ENCODE results near the gene SLC44A1.

The SLC44A1 gene

DNA sequence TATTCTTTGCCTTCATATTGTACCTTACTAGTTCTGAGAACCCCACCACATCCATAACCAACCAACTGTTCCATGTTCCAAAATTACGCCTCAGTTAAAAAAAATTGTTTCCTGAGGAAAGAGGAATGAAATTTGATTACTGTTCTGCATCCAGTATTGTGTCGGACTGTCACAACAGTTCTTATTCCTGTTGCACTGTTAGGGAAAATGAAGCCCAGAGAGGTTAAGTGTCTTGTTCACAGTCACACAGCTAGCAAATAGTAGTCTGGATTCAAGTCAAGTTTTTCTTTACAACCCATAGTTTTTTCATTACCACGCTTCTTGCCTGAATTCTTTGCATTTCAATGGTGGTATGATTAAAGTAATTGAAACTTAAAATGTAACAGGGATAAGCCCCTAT, 207.7 kb downstream of the SLC44A1 start:
- in situ Hi-C loops (cut with HindIII; ENCODE audit: low sequenced_read_pairs), result no loop called here

DNA sequence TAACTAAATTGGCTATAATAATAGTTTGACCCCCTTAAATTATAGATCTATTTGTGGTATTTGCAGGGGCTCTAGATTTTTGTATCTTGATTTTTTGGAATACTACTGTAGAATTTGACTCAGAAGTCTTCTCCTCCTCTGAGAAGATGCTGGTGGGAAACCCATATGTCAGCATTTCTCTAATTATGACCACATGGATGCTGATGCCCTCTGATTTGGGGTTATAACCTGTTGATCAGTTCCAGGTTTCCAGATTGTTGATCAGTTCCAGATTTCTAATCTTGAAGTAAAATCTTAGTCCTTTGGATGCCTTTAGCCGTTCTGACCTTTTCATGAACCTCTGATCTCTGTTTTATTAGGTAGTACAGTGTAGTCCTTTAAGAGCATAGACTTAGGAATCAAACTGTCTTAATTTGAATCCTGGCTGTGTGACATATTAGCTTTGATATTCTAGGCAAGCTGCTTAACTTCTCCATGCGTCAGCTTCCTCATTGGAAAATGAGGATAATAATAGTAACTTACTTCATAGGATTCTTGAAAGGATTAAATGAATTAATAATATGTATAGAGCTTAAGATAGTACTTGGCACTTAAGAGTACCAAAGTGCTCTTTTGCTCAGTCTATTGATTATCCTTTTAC, 211.5 kb downstream of the SLC44A1 start:
- in situ Hi-C loops (cut with HindIII; ENCODE audit: low sequenced_read_pairs), result no loop called here

DNA sequence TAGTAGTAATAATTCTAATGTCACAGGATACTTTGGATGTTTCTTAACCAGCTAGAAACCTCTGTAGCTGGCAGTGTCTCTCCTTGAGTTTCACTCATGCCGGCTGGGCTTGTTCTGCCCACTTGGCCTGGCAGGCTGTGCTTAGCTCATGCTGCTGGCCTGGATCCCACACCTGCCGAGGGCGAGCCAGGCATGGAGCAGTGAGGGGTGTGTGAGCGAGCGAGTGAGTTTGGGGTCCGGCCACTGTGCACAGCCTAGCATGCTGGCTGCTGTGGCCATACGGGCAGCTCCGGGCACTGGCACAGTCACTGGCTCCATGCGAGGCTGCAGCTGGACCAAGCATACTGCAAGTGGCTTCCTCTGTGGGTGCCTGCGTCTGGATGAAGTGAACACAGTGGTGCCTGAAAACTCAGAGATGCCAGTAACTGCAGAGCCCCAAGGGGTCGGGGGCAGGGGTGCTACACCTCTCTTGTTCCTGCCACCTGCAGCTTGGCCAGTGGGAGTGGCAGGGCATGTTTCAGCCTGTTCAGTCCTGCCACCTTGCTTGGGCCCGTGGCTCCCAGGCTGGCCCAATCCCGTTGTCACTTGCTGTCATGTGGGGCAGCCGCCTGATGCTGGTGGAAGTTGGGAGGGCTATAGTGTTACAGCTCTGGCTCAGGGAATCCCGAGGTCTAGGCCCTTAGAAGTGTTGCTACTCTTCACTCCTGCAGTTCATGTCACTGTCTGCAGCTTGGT, 213.3 kb downstream of the SLC44A1 start:
- in situ Hi-C loops (cut with HindIII; ENCODE audit: low sequenced_read_pairs), result no loop called here

DNA sequence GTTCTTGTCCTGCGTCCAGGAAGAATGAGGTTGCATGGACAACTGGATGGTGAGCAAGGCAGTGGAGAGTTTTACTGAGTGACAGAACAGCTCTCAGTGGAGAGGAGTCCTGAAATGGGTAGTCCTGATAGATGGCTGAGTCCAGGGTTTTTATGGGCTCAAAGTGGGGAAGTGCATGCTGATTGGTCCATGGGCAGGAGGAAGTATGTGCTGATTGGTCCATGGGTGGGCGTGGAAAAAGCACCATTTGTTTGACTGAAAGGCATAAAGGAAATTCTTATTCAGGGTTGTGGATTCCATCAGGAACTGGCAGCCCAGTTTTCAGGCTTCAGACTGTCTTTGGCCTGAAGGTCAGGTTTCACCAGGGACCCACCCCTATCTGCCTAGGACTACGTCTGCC, 214.0 kb downstream of the SLC44A1 start:
- in situ Hi-C loops (cut with HindIII; ENCODE audit: low sequenced_read_pairs), result no loop called here

DNA sequence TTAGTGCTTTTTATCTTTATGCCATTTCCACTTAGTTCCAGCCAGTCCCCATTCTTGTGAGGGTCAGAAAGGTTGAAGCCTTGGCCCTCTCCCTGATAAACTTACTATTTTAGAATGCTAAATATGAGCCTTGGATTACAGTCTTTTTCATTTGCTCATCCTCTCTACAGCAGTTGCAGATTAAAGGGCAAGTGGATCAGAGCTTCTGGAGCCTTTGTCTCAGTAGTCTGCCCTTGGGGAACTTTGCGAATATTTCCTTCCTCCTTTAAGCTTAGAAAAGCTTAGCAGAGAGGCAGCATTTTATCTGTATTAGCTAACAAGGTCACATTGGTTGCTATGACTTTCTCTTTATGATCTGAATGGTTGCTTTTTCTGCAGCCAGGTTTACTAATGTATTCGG, 214.9 kb downstream of the SLC44A1 start:
- in situ Hi-C loops (cut with HindIII; ENCODE audit: low sequenced_read_pairs), result no loop called here

DNA sequence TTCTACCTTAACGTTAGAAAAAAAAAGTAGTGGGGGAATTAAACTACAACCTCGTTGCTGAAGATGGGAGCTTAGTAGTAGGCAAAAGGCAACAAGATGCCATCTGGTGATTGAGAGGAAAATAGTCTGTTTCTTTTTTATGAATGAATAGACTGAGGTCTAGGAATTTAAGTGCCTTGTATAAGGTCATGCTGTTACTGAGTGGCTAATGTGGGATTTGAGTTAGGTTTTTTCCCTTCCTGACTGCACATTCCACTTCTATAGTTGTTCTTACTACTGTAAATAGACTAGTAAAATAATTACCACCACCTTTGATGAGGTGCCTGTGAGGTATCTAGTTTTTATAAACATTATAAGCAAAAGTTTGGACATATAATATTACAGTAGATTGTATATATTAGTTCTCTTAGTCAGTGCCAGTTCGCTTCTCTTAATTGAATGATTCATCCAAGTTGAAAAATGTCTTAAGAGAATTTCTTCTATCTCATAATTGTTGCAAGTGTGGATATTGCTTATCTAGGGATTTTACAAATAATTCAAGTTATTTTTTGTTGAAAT, 222.5 kb downstream of the SLC44A1 start:
- in situ Hi-C loops (cut with HindIII; ENCODE audit: low sequenced_read_pairs), result no loop called here

DNA sequence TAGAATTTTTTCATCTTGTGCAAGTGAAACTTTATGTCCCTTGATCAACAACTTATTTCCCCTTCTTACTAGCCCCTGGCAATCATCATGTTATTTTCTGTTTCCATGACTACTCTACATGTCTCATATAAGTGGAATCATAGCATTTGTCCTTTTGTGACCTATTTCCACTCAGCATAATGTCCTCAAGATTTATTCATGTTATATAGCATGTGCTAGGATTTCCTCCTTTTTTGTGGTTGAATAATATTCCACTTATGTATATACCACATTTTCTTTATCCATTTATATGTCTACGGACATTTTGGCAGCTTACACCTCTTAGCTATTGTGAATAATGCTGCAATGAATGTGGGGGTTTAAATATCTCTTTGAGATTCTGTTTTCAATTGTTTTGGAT, 224.4 kb downstream of the SLC44A1 start:
- in situ Hi-C loops (cut with HindIII; ENCODE audit: low sequenced_read_pairs), result no loop called here

DNA sequence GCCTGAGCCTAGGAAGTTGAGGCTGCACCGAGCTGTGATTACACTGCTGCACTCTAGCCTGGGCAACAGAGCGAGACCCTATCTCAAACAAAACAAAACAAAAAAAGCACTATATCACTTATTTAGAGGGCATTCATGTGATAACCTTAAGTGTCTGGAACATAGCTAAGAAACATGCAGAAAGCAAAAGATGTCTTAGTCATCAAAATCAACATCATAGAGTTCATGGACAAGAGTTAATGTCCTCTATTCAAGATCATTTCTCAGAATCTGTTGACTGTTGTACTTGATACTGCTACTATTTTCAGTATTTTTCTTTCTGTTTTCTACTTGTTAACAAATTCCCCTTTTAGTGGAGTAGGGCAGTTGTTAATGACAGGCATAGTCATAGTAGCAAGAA, 228.8 kb downstream of the SLC44A1 start:
- in situ Hi-C loops (cut with HindIII; ENCODE audit: low sequenced_read_pairs), result no loop called here

DNA sequence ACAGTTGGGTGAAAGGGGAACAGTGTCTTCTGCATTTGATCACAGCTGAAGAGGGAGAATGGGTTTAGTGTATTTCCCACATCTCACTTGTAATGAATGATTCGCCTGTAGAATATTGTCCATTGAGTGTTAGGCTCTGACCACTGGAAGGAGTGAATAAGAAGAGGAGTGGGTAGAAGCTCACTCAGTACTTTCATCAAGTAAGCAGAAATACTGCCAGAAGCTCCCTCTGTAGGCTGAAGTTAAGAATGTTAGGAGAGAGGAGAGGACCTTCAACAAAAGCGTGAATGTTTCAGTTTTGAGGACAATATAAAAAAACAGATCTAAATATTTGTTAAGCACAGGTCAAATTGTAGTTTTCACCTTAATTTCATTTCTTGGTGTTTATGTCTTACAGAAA, 230.9 kb downstream of the SLC44A1 start:
- in situ Hi-C loops (cut with HindIII; ENCODE audit: low sequenced_read_pairs), result no loop called here

DNA sequence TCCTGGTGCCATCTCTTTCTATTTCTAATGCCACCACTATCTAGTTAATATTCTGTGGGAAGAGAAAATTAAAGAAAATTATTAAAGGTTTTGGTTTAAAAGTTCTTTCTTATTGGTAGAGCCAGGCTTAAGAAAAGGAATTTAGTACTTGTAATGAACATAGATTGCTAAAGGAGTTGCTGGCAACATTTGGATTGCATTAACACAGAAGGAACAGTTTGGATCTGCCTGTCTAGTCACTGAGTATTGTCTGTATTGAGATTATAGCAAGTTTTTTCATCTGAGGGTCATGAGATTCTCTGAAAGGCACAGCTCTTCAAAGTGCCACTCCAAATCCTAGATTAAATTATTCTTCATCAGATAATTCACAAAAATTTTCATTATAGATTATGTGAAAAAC, 235.4 kb downstream of the SLC44A1 start:
- in situ Hi-C loops (cut with HindIII; ENCODE audit: low sequenced_read_pairs), result no loop called here

DNA sequence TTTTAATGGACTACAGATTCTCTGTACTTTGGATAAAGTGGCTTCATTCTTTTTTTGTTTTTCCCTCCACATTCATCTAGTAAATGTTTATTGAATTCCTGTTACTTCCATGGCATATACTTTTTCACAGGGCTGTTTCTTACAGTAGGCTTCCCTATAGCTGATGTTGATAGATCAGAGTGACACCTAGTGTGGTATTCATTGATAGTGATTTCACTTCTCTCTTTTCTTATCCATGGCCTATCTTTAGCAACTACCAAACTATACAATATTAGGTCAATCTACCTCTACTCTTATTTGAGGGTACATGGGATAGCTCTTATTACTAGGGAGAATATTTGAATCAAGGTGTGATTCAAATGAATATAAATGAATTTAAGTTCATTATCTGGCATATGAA, 239.2 kb downstream of the SLC44A1 start:
- in situ Hi-C loops (cut with HindIII; ENCODE audit: low sequenced_read_pairs), result no loop called here

DNA sequence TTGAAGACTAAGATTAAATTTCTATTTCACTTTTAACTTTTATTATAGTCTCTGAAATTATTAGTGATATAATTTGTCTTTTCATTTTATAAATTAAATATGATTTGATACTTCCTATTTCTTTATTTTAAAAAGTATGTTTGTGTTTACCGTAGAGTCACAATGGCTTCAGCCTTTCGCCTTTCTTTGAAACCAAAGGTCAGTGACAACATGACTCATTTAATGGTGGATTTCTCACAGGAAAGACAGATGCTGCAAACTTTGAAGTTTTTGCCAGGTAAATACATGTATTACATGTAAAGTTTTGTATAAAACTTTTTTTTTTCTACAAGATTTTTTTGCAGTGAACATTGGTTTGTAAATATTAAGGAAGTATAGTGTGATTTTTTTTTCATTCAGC, 239.8 kb downstream of the SLC44A1 start:
- in situ Hi-C loops (cut with HindIII; ENCODE audit: low sequenced_read_pairs), result no loop called here

DNA sequence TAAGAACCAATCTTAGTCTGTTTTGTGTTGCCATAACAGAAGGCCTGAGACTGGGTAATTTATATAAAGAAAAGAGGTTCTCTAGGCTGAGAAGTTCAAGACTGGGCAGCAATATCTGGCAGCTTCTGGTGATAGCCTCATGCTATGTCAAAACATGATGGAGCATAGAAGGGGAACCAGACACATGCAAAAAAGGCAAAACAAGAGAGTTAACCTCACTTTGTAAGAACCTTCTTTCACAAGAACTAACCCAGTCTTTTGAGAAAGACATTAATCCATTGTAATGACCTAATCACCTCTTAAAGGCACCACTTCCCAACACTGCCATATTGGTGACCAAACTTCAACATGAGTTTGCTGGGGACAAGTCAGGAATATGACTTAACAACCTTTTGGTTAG, 240.7 kb downstream of the SLC44A1 start:
- in situ Hi-C loops (cut with HindIII; ENCODE audit: low sequenced_read_pairs), result no loop called here

Measured in endothelial cell of hepatic sinusoid (primary cell).